ENCODE results near the gene SMAD7. TPM values are rescaled to one million over a fixed set of nuclear protein-coding genes. Genes with fewer than 3 reads are reported as not detected.
A peak's percentile ranks its signal among the peaks of the same experiment; 100 is the strongest.

Gene SMAD7
- polyA plus RNA-seq, 4 donors: 17.2 to 64.1 (median 21.2) TPM

DNA sequence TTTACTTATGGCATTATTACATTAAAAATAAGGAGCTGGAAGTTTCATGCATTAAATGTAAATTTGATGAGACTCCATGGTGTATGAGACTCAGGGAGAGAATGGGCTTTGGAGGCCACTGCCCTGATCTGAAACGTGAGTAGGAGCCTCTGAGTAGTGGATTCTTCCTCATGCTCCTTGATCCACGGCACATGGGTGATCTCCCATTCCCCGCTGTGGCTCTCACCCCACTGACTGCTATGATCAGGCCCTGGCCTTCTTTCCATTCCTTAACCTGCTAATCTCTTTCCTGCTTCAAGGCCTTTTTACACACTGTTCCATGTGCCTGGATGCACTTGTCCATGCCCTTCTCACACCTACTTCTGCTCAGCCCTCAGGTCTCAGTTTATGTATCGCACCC lies 68.4 kb downstream of the SMAD7 start:
- Histone ChIP-seq H3K27ac (ENCODE audit: low read depth in 1 of 3, low read length in 2 of 3) (no peak overlapping the region), H3K4me1 (ENCODE audit: control insufficient read depth in 3 of 3, insufficient read depth in 2 of 3, low read depth in 1 of 3, low read length in 2 of 3) (peaks cover 0 to 9% (median 0%) of the 10 kb centered on the region in 3 donors), H3K27me3 (ENCODE audit: control insufficient read depth in 3 of 3, insufficient read depth in 3 of 3, low read length in 3 of 3) (no peaks in the 10 kb centered on the region), H3K9me3 (ENCODE audit: control insufficient read depth in 2 of 2, insufficient read depth in 1 of 2, low read depth in 1 of 2, low read length in 1 of 2) (peaks cover 0 to 13% of the 10 kb centered on the region in 2 donors), H3K36me3 (ENCODE audit: control insufficient read depth in 3 of 3, insufficient read depth in 2 of 3, low read depth in 1 of 3, low read length in 3 of 3) (no peaks in the 10 kb centered on the region), H3K4me3 (ENCODE audit: low read depth in 1 of 3, low read length in 3 of 3) (no peak overlapping the region)
- FAIRE-seq (no peak), DNase-seq (no peak)
- 89 to 95% (median 90%) methylated on average over 4 of the region's 4 CpGs for WGBS, 3 donors

- WGBS, 3 donors: 93 to 96% (median 94%) methylated on average over 1 of the region's 1 CpG
- no peak for FAIRE-seq
- Histone ChIP-seq H3K4me1 (ENCODE audit: control insufficient read depth in 3 of 3, insufficient read depth in 2 of 3, low read depth in 1 of 3, low read length in 2 of 3) (peaks cover 0 to 9% (median 0%) of the 10 kb centered on the region in 3 donors), H3K4me3 (ENCODE audit: low read depth in 1 of 3, low read length in 3 of 3) (no peak overlapping the region), H3K27ac (ENCODE audit: low read depth in 1 of 3, low read length in 2 of 3) (no peak overlapping the region), H3K36me3 (ENCODE audit: control insufficient read depth in 3 of 3, insufficient read depth in 2 of 3, low read depth in 1 of 3, low read length in 3 of 3) (no peaks in the 10 kb centered on the region), H3K9me3 (ENCODE audit: control insufficient read depth in 2 of 2, insufficient read depth in 1 of 2, low read depth in 1 of 2, low read length in 1 of 2) (peaks cover 0 to 13% of the 10 kb centered on the region in 2 donors), H3K27me3 (ENCODE audit: control insufficient read depth in 3 of 3, insufficient read depth in 3 of 3, low read length in 3 of 3) (no peaks in the 10 kb centered on the region)
- no peak for DNase-seq
These were observed 69.8 kb downstream of the SMAD7 start for GRCh38 chr18:48880931-48881330.

DNA sequence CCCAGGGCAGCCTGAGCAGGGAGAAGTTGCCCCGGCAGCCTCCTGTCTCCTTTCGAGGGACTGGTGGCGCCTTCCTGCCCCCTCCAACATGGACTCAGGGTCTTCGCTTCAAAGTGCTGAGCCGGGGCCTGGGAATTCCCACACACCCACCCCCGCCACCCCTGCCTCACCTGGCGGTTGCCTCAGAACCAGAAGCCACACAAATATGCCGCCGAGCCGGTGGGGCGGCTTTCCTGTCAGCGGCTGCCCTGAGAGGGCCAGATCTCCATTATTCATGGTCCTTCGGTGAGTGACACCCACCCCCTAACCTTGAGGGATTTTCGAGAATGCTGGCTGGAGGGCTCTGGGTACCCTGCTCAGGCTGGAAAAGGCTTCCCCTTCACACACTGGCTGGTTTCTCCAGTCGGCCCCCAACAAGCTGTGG lies 71.7 kb downstream of the SMAD7 start:
- H3K4me3 ChIP-seq (ENCODE audit: low read depth in 1 of 3, low read length in 3 of 3): no peak overlapping the region
- no peak for FAIRE-seq

GRCh38 chr18:48878471-48878870 lies 72.3 kb downstream of the SMAD7 start:
- WGBS, 3 donors: 71 to 74% (median 74%) methylated on average over 12 of the region's 12 CpGs
- Histone ChIP-seq H3K4me3 (ENCODE audit: low read depth in 1 of 3, low read length in 3 of 3) (no peak overlapping the region), H3K27ac (ENCODE audit: low read depth in 1 of 3, low read length in 2 of 3) (no peak overlapping the region), H3K27me3 (ENCODE audit: control insufficient read depth in 3 of 3, insufficient read depth in 3 of 3, low read length in 3 of 3) (no peaks in the 10 kb centered on the region), H3K36me3 (ENCODE audit: control insufficient read depth in 3 of 3, insufficient read depth in 2 of 3, low read depth in 1 of 3, low read length in 3 of 3) (no peaks in the 10 kb centered on the region), H3K9me3 (ENCODE audit: control insufficient read depth in 2 of 2, insufficient read depth in 1 of 2, low read depth in 1 of 2, low read length in 1 of 2) (peaks cover 0 to 13% of the 10 kb centered on the region in 2 donors), H3K4me1 (ENCODE audit: control insufficient read depth in 3 of 3, insufficient read depth in 2 of 3, low read depth in 1 of 3, low read length in 2 of 3) (peaks cover 0 to 10% (median 0%) of the 10 kb centered on the region in 3 donors)
- FAIRE-seq (no peak), DNase-seq (no peak)

More for the DNA sequence above, 71.7 kb downstream of the SMAD7 start:
- H3K9me3 ChIP-seq (ENCODE audit: control insufficient read depth in 2 of 2, insufficient read depth in 1 of 2, low read depth in 1 of 2, low read length in 1 of 2): peaks cover 0 to 13% of the 10 kb centered on the region in 2 donors
- peaks cover 0 to 9% (median 0%) of the 10 kb centered on the region in 3 donors for H3K4me1 ChIP-seq (ENCODE audit: control insufficient read depth in 3 of 3, insufficient read depth in 2 of 3, low read depth in 1 of 3, low read length in 2 of 3)
- H3K27me3 ChIP-seq (ENCODE audit: control insufficient read depth in 3 of 3, insufficient read depth in 3 of 3, low read length in 3 of 3): no peaks in the 10 kb centered on the region
- H3K27ac ChIP-seq (ENCODE audit: low read depth in 1 of 3, low read length in 2 of 3): no peak overlapping the region
- no peaks in the 10 kb centered on the region for H3K36me3 ChIP-seq (ENCODE audit: control insufficient read depth in 3 of 3, insufficient read depth in 2 of 3, low read depth in 1 of 3, low read length in 3 of 3)
- DNase-seq: peak in 1 of 2 donors; percentile 58
- WGBS, 3 donors: 63 to 68% (median 64%) methylated on average over 10 to 15 of the region's 15 CpGs

DNA sequence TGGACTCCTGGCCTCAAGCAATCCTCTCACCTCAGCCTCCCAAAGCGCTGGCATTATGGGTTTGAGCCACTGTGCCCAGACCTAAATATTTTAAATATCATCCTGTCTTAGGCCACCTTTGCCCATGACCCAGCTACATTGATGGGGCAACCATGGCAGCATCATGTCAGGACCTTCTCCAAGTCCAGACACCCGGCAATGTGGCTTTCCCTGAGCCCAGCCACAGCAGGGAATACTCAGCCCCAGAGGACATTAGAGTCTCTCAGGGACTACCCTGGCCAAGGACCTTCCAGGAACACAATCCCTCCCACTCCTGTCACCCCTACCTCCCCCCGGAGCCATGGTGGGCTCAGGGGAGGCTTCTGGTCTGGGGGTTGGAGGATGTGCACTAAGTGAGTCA lies 72.8 kb downstream of the SMAD7 start:
- no peak for DNase-seq
- no peaks in the 10 kb centered on the region for H3K27me3 ChIP-seq (ENCODE audit: control insufficient read depth in 3 of 3, insufficient read depth in 3 of 3, low read length in 3 of 3)
- peaks cover 0 to 13% of the 10 kb centered on the region in 2 donors for H3K9me3 ChIP-seq (ENCODE audit: control insufficient read depth in 2 of 2, insufficient read depth in 1 of 2, low read depth in 1 of 2, low read length in 1 of 2)
- no peak for FAIRE-seq
- no peaks in the 10 kb centered on the region for H3K36me3 ChIP-seq (ENCODE audit: control insufficient read depth in 3 of 3, insufficient read depth in 2 of 3, low read depth in 1 of 3, low read length in 3 of 3)
- peaks cover 0 to 15% (median 0%) of the 10 kb centered on the region in 3 donors for H3K4me1 ChIP-seq (ENCODE audit: control insufficient read depth in 3 of 3, insufficient read depth in 2 of 3, low read depth in 1 of 3, low read length in 2 of 3)
- no peak overlapping the region for H3K4me3 ChIP-seq (ENCODE audit: low read depth in 1 of 3, low read length in 3 of 3)
- H3K27ac ChIP-seq (ENCODE audit: low read depth in 1 of 3, low read length in 2 of 3): no peak overlapping the region
- 87 to 93% (median 92%) methylated on average over 3 of the region's 3 CpGs for WGBS, 3 donors

DNA sequence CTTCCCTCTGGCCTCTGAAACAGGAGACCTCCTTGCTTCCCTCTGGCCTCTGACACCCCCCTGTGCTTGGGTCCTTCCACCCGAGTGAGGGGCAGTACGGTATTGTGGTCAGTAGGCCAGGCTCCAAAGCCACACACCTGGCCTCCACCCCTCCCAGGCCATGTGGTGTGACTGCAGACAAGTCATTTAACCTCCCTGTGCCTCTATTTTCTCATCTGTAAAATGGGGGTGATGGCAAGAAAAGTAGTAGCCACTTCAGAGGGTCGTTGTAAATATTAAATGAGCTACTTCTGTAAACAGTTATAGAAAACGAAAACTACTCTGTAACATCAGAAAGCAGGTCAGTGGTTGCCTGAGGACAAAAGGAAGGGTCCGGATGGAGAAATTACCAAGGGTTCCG lies 74.2 kb downstream of the SMAD7 start:
- no peaks in the 10 kb centered on the region for H3K36me3 ChIP-seq (ENCODE audit: control insufficient read depth in 3 of 3, insufficient read depth in 2 of 3, low read depth in 1 of 3, low read length in 3 of 3)
- H3K4me1 ChIP-seq (ENCODE audit: control insufficient read depth in 3 of 3, insufficient read depth in 2 of 3, low read depth in 1 of 3, low read length in 2 of 3): peaks cover 0 to 17% (median 0%) of the 10 kb centered on the region in 3 donors
- no peaks in the 10 kb centered on the region for H3K27me3 ChIP-seq (ENCODE audit: control insufficient read depth in 3 of 3, insufficient read depth in 3 of 3, low read length in 3 of 3)
- FAIRE-seq (no peak), DNase-seq (no peak)
- no peak overlapping the region for H3K27ac ChIP-seq (ENCODE audit: low read depth in 1 of 3, low read length in 2 of 3)
- H3K4me3 ChIP-seq (ENCODE audit: low read depth in 1 of 3, low read length in 3 of 3): no peak overlapping the region
- 88 to 92% (median 90%) methylated on average over 6 of the region's 6 CpGs for WGBS, 3 donors
- H3K9me3 ChIP-seq (ENCODE audit: control insufficient read depth in 2 of 2, insufficient read depth in 1 of 2, low read depth in 1 of 2, low read length in 1 of 2): peaks cover 0 to 11% of the 10 kb centered on the region in 2 donors

GRCh38 chr18:48875942-48876511 lies 74.7 kb downstream of the SMAD7 start:
- H3K4me1 ChIP-seq (ENCODE audit: control insufficient read depth in 3 of 3, insufficient read depth in 2 of 3, low read depth in 1 of 3, low read length in 2 of 3): peaks cover 0 to 17% (median 0%) of the 10 kb centered on the region in 3 donors
- no peaks in the 10 kb centered on the region for H3K36me3 ChIP-seq (ENCODE audit: control insufficient read depth in 3 of 3, insufficient read depth in 2 of 3, low read depth in 1 of 3, low read length in 3 of 3)
- H3K9me3 ChIP-seq (ENCODE audit: control insufficient read depth in 2 of 2, insufficient read depth in 1 of 2, low read depth in 1 of 2, low read length in 1 of 2): peaks cover 0 to 9% of the 10 kb centered on the region in 2 donors
- no peaks in the 10 kb centered on the region for H3K27me3 ChIP-seq (ENCODE audit: control insufficient read depth in 3 of 3, insufficient read depth in 3 of 3, low read length in 3 of 3)
- WGBS, 3 donors: 72 to 83% (median 77%) methylated on average over 15 of the region's 15 CpGs
- H3K27ac ChIP-seq (ENCODE audit: low read depth in 1 of 3, low read length in 2 of 3): no peak overlapping the region
- H3K4me3 ChIP-seq (ENCODE audit: low read depth in 1 of 3, low read length in 3 of 3): no peak overlapping the region
- DNase-seq (no peak), FAIRE-seq (no peak)

GRCh38 chr18:48875314-48875941 lies 75.3 kb downstream of the SMAD7 start:
- Histone ChIP-seq H3K36me3 (ENCODE audit: control insufficient read depth in 3 of 3, insufficient read depth in 2 of 3, low read depth in 1 of 3, low read length in 3 of 3) (no peaks in the 10 kb centered on the region), H3K9me3 (ENCODE audit: control insufficient read depth in 2 of 2, insufficient read depth in 1 of 2, low read depth in 1 of 2, low read length in 1 of 2) (peaks cover 0 to 3% of the 10 kb centered on the region in 2 donors), H3K27me3 (ENCODE audit: control insufficient read depth in 3 of 3, insufficient read depth in 3 of 3, low read length in 3 of 3) (no peaks in the 10 kb centered on the region), H3K4me3 (ENCODE audit: low read depth in 1 of 3, low read length in 3 of 3) (no peak overlapping the region), H3K4me1 (ENCODE audit: control insufficient read depth in 3 of 3, insufficient read depth in 2 of 3, low read depth in 1 of 3, low read length in 2 of 3) (peaks cover 0 to 17% (median 0%) of the 10 kb centered on the region in 3 donors), H3K27ac (ENCODE audit: low read depth in 1 of 3, low read length in 2 of 3) (no peak overlapping the region)
- WGBS, 3 donors: 89 to 93% (median 90%) methylated on average over 18 of the region's 18 CpGs
- FAIRE-seq (no peak), DNase-seq (no peak)

Measured in small intestine (tissue), 7 donors.